ENCODE data around the gene TERT. TPM values are rescaled to one million over a fixed set of nuclear protein-coding genes. Genes with fewer than 3 reads are reported as not detected.
A peak's percentile ranks its signal among the peaks of the same experiment; 100 is the strongest.

Gene TERT
- total RNA-seq, 2 experiments from 2014 or later: 6.0 to 6.2 TPM

- H3K4me1 Mint-ChIP-seq: peaks cover 6% of the 10 kb centered on the region
- H3K4me3 Mint-ChIP-seq: no peak overlapping the region
- peaks cover 9% of the 10 kb centered on the region for H3K9me3 Mint-ChIP-seq
Observed at GRCh38 chr5:1257841-1258240, 37.0 kb downstream of the TERT start.

GRCh38 chr5:1257363-1257762, 37.5 kb downstream of the TERT start:
- Mint-ChIP-seq H3K4me3 (no peak overlapping the region), H3K27ac (no peak overlapping the region), H3K4me1 (peaks cover 6% of the 10 kb centered on the region), H3K27me3 (no peaks in the 10 kb centered on the region), H3K9me3 (peaks cover 5% of the 10 kb centered on the region), H3K36me3 (peaks cover 13% of the 10 kb centered on the region)
- no peak for DNase-seq

More at GRCh38 chr5:1257841-1258240, 37.0 kb downstream of the TERT start:
- no peak overlapping the region for H3K27ac Mint-ChIP-seq
- DNase-seq: no peak
- H3K36me3 Mint-ChIP-seq: peaks cover 18% of the 10 kb centered on the region
- no peaks in the 10 kb centered on the region for H3K27me3 Mint-ChIP-seq

DNA sequence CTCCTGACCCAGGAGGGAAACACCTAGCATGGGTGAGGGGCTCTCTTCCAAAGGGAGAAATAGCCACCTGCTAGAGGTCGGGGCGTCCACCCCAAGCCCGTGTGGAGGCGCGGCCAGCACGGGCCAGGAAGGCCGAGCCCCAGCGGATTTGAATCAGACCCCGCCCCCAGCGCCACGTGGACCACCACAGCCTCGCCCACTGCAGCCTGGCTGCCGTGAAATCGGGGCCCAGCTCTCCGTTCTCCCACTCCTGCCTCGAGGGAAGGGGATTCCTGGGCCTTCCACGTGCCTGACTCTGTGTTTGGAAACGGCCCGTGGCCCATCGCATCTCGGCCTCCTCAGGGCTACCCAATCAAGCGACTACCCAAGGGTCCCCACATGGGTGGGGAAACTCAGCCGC, 38.1 kb downstream of the TERT start:
- Mint-ChIP-seq H3K4me3 (no peak overlapping the region), H3K27me3 (no peaks in the 10 kb centered on the region), H3K27ac (no peak overlapping the region), H3K4me1 (peaks cover 6% of the 10 kb centered on the region), H3K36me3 (peaks cover 8% of the 10 kb centered on the region), H3K9me3 (no peaks in the 10 kb centered on the region)
- no peak for DNase-seq

DNA sequence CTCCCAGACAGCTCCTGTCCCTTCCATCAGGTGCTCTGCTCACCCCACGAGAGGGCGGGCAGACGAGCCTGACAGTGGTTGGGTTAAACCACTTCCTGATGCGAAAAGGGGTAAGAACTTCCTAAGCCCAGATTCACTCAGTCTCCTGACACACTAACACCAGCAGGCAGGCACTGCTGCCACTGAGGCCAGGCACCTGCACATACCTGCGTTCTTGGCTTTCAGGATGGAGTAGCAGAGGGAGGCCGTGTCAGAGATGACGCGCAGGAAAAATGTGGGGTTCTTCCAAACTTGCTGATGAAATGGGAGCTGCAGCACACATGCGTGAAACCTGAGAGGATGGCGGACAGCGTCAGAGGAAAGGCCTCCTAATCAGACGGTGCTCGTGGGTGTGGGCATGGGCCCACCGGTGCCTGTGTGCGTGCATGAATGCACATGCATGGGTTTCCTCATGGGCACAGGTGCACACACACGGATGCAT, 39.7 kb downstream of the TERT start:
- H3K36me3 Mint-ChIP-seq: peaks cover 3% of the 10 kb centered on the region
- no peak overlapping the region for H3K27ac Mint-ChIP-seq
- no peaks in the 10 kb centered on the region for H3K27me3 Mint-ChIP-seq
- peak overlapping the region; percentile 60 for H3K4me3 Mint-ChIP-seq
- H3K9me3 Mint-ChIP-seq: no peaks in the 10 kb centered on the region
- peaks cover 6% of the 10 kb centered on the region for H3K4me1 Mint-ChIP-seq
- DNase-seq: peak; percentile 43

DNA sequence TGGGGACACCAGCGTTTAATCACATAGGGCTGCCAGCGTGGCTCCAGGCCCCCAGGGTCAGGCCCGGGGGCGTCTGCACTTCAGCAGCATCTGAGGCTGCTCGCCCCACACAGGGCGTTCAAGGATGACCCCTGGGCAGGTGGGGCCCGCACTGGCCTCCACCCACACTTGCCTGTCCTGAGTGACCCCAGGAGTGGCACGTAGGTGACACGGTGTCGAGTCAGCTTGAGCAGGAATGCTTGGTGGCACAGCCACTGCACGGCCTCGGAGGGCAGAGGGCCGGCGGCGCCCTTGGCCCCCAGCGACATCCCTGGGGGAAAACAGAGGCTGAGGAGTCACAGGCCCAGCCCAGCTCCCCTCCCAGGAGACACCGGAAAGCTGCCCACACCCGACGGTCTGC, 40.7 kb downstream of the TERT start:
- Mint-ChIP-seq H3K27me3 (no peaks in the 10 kb centered on the region), H3K9me3 (no peaks in the 10 kb centered on the region), H3K27ac (no peak overlapping the region), H3K36me3 (peaks cover 3% of the 10 kb centered on the region), H3K4me1 (peaks cover 6% of the 10 kb centered on the region), H3K4me3 (no peak overlapping the region)
- DNase-seq: no peak

DNA sequence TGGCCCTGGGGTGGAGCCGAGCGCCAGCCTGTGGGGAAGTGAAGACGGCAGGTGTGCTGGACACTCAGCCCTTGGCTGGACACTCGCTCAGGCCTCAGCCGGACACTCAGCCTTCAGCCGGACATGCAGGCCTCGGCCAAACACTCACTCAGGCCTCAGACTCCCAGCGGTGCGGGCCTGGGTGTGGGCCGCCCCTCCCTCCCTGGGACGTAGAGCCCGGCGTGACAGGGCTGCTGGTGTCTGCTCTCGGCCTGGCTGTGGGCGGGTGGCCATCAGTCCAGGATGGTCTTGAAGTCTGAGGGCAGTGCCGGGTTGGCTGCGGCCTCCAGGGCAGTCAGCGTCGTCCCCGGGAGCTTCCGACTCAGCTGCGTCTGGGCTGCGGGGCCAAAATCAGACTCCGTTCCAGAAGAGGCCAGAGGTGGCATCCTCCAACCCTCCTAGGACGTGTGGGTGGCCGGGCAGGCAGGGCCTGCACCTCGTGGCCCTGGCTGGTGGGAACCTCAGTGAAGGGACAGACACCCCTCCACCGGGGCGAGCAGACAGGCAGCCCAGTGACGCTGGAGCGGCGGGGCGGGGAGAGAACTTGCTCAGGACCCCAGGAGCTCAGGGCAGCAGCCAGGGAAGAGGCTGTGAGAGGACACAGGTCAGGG, 41.3 kb downstream of the TERT start:
- no peak for DNase-seq
- Mint-ChIP-seq H3K4me1 (peaks cover 6% of the 10 kb centered on the region), H3K27me3 (no peaks in the 10 kb centered on the region), H3K36me3 (no peaks in the 10 kb centered on the region), H3K4me3 (no peak overlapping the region), H3K9me3 (no peaks in the 10 kb centered on the region), H3K27ac (no peak overlapping the region)

DNA sequence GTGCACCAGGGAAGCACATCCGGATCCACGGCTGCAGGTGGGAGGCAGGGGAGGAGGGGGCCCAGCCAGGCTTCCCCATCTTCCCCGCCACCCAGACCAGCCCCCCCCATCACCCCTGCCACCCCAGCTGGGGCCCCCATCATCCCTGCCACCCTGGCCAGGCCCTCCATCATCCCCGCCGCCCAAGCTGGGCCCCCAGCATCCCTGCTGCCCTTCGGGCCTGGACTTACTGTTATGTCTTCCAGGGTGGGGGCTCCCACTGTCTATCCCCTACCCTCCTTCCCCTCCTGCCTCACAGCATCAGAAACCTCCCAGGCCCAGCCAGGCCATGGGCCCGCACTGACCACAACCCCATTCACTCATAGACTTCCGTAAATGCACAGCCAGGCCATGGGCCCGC, 42.2 kb downstream of the TERT start:
- no peak overlapping the region for H3K27ac Mint-ChIP-seq
- H3K27me3 Mint-ChIP-seq: peaks cover 4% of the 10 kb centered on the region
- peaks cover 6% of the 10 kb centered on the region for H3K4me1 Mint-ChIP-seq
- DNase-seq: no peak
- H3K4me3 Mint-ChIP-seq: no peak overlapping the region
- no peaks in the 10 kb centered on the region for H3K36me3 Mint-ChIP-seq
- no peaks in the 10 kb centered on the region for H3K9me3 Mint-ChIP-seq

GRCh38 chr5:1251678-1252580, 42.9 kb downstream of the TERT start:
- Mint-ChIP-seq H3K27me3 (peaks cover 10% of the 10 kb centered on the region), H3K4me3 (no peak overlapping the region), H3K9me3 (no peaks in the 10 kb centered on the region), H3K36me3 (no peaks in the 10 kb centered on the region), H3K4me1 (peaks cover 6% of the 10 kb centered on the region), H3K27ac (no peak overlapping the region)
- DNase-seq: no peak

GRCh38 chr5:1249366-1250280, 45.2 kb downstream of the TERT start:
- no peaks in the 10 kb centered on the region for H3K36me3 Mint-ChIP-seq
- no peak overlapping the region for H3K4me3 Mint-ChIP-seq
- H3K9me3 Mint-ChIP-seq: no peaks in the 10 kb centered on the region
- no peaks in the 10 kb centered on the region for H3K4me1 Mint-ChIP-seq
- no peak for DNase-seq
- peaks cover 14% of the 10 kb centered on the region for H3K27me3 Mint-ChIP-seq
- no peak overlapping the region for H3K27ac Mint-ChIP-seq

- peaks cover 14% of the 10 kb centered on the region for H3K27me3 Mint-ChIP-seq
- H3K9me3 Mint-ChIP-seq: no peaks in the 10 kb centered on the region
- no peaks in the 10 kb centered on the region for H3K4me1 Mint-ChIP-seq
- no peaks in the 10 kb centered on the region for H3K36me3 Mint-ChIP-seq
- H3K27ac Mint-ChIP-seq: no peak overlapping the region
- H3K4me3 Mint-ChIP-seq: no peak overlapping the region
- no peak for DNase-seq
Observed at GRCh38 chr5:1247811-1248210, 47.1 kb downstream of the TERT start.

GRCh38 chr5:1246711-1247431, 48.0 kb downstream of the TERT start:
- H3K4me1 Mint-ChIP-seq: no peaks in the 10 kb centered on the region
- H3K27me3 Mint-ChIP-seq: peaks cover 14% of the 10 kb centered on the region
- H3K4me3 Mint-ChIP-seq: no peak overlapping the region
- no peak overlapping the region for H3K27ac Mint-ChIP-seq
- no peaks in the 10 kb centered on the region for H3K36me3 Mint-ChIP-seq
- no peaks in the 10 kb centered on the region for H3K9me3 Mint-ChIP-seq
- DNase-seq: peak; percentile 18

DNA sequence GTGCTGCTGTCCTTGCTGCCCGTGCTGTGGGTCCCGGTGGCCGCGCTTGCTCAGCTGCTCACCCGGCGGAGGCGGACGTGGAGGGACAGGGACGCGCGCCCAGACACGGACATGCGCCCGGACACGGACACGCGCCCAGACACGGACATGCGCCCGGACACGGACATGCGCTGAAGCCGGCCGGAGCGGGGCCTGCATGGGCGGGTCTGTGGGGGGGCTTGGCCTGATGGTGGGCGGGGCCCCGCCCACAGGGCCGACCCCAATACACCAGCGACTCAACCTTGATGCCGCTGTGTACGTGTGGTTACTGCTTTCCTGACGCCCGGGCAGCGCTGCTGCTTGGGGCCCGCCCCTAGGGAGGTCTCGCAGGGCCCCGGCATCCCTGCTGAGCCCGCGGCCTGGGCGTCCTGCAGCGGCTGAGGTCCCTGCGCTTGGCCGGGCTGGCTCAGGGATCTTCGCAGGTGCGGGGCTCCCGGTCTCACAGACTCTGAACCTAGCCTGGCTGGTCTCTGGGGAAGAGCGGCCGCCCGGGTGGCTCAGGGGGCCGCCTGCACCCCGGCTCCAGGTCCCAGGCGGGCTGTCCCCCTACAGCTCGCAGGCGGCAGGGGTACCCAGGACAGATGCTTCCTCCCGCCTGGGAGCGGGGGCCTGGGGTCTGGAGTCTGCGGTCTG, 48.8 kb downstream of the TERT start:
- Mint-ChIP-seq H3K4me1 (no peaks in the 10 kb centered on the region), H3K27me3 (peaks cover 14% of the 10 kb centered on the region), H3K27ac (no peak overlapping the region), H3K36me3 (no peaks in the 10 kb centered on the region), H3K4me3 (no peak overlapping the region), H3K9me3 (no peaks in the 10 kb centered on the region)
- no peak for DNase-seq

- Mint-ChIP-seq H3K4me1 (no peaks in the 10 kb centered on the region), H3K27me3 (peaks cover 14% of the 10 kb centered on the region), H3K36me3 (no peaks in the 10 kb centered on the region), H3K9me3 (no peaks in the 10 kb centered on the region), H3K4me3 (no peak overlapping the region), H3K27ac (no peak overlapping the region)
- DNase-seq: no peak
Observed at GRCh38 chr5:1244976-1245375, 49.9 kb downstream of the TERT start.

- no peak for DNase-seq
- H3K27ac Mint-ChIP-seq: no peak overlapping the region
- H3K9me3 Mint-ChIP-seq: no peaks in the 10 kb centered on the region
- no peaks in the 10 kb centered on the region for H3K36me3 Mint-ChIP-seq
- H3K4me3 Mint-ChIP-seq: no peak overlapping the region
- H3K27me3 Mint-ChIP-seq: peaks cover 14% of the 10 kb centered on the region
- no peaks in the 10 kb centered on the region for H3K4me1 Mint-ChIP-seq
Observed at GRCh38 chr5:1244255-1244654, 50.6 kb downstream of the TERT start.

Measured in activated naive CD8-positive, alpha-beta T cell treated with anti-CD3 and anti-CD28 coated beads for 36 hours (primary cell).